Naive thymus-derived CD4-positive, alpha-beta T cell (primary cell): Measurements from ENCODE around the gene SAMM50. TPM values are rescaled to one million over a fixed set of nuclear protein-coding genes. Genes with fewer than 3 reads are reported as not detected.

ENCODE experiments used
- ATAC-seq: fragments of 150-1000 bp; cut with Tn5 transposase; 2 replicates; pipeline ENCODE4 v1.10.0; 2021; ENCODE audit warnings: mild to moderate bottlenecking, moderate library complexity
- CTCF ChIA-PET: fragments of 350-600 bp; sonication (Branson Sonifier 250); formaldehyde crosslinking; loops from one replicate; lab custom pipeline; 2021; ENCODE audit warnings: antibody characterized with exemption; lab: Charles Lee
- POLR2A ChIA-PET: fragments of 350-600 bp; sonication (Branson Sonifier 250); formaldehyde crosslinking; loops from one replicate; lab custom pipeline; 2021; ENCODE audit warnings: antibody characterized with exemption, inconsistent platforms; lab: Charles Lee
- DNase-seq, 9 donors: peaks; one replicate each; pipeline versions ENCODE4 v3.0.0 to v3.0.0-alpha.2; 2020 to 2022; ENCODE audit warnings: mixed read lengths in 1 of 9
- H3K27ac ChIP-seq: one replicate; pipeline ENCODE4 v1.7.0; 2013; ENCODE audit warnings: mild to moderate bottlenecking, low read depth, low read length, moderate library complexity
- H3K27me3 ChIP-seq, 2 donors: one replicate each; pipeline ENCODE4 v1.7.0; 2013; ENCODE audit warnings: low read length in 2 of 2, mild to moderate bottlenecking in 2 of 2, moderate library complexity in 2 of 2; ENCODE audit not compliant: control insufficient read depth in 2 of 2, insufficient read depth in 2 of 2
- H3K36me3 ChIP-seq, 3 experiments: 1 replicate in 2 of 3; 2 replicates in 1 of 3; pipeline ENCODE4 v1.7.0; 2013; ENCODE audit warnings: low read length in 3 of 3, mild to moderate bottlenecking in 3 of 3, moderate library complexity in 1 of 3; ENCODE audit not compliant: insufficient read depth in 3 of 3, control insufficient read depth in 2 of 3
- H3K4me1 ChIP-seq, 2 donors: one replicate each; pipeline ENCODE4 v1.7.0; 2013; ENCODE audit warnings: low read length in 2 of 2, mild to moderate bottlenecking in 2 of 2, moderate library complexity in 1 of 2; ENCODE audit not compliant: control insufficient read depth in 2 of 2, insufficient read depth in 2 of 2
- H3K4me3 ChIP-seq: 2 replicates; pipeline ENCODE4 v1.7.0; 2013; ENCODE audit warnings: mild to moderate bottlenecking, low read length
- H3K9me3 ChIP-seq, 3 experiments: 1 replicate in 2 of 3; 2 replicates in 1 of 3; pipeline ENCODE4 v1.7.0; 2013; ENCODE audit warnings: low read length in 3 of 3; ENCODE audit not compliant: control insufficient read depth in 2 of 3
- H3K27ac Mint-ChIP-seq, 9 donors: one replicate each; pipeline ENCODE4 v1.8.0; 2020 to 2022; ENCODE audit warnings: mixed read lengths in 9 of 9, mild to moderate bottlenecking in 8 of 9, moderate library complexity in 5 of 9, inconsistent platforms in 2 of 9
- H3K27me3 Mint-ChIP-seq, 5 donors: one replicate each; pipeline ENCODE4 v1.8.0; 2021 to 2022; ENCODE audit warnings: mixed read lengths in 5 of 5, mild to moderate bottlenecking in 1 of 5
- H3K36me3 Mint-ChIP-seq, 5 donors: one replicate each; pipeline ENCODE4 v1.8.0; 2020 to 2022; ENCODE audit warnings: mixed read lengths in 5 of 5, mild to moderate bottlenecking in 3 of 5, inconsistent platforms in 1 of 5
- H3K4me1 Mint-ChIP-seq, 7 donors: one replicate each; pipeline ENCODE4 v1.8.0; 2020 to 2022; ENCODE audit warnings: mixed read lengths in 7 of 7, mild to moderate bottlenecking in 3 of 7, inconsistent platforms in 1 of 7
- H3K4me3 Mint-ChIP-seq, 10 donors: one replicate each; pipeline ENCODE4 v1.8.0; 2020 to 2022; ENCODE audit warnings: mild to moderate bottlenecking in 10 of 10, mixed read lengths in 10 of 10, moderate library complexity in 6 of 10, inconsistent platforms in 2 of 10
- H3K9me3 Mint-ChIP-seq, 11 donors: one replicate each; pipeline ENCODE4 v1.8.0; 2020 to 2022; ENCODE audit warnings: mixed read lengths in 11 of 11, mild to moderate bottlenecking in 4 of 11, inconsistent platforms in 1 of 11, moderate library complexity in 1 of 11
- intact Hi-C, 2 donors: fragments of 100-400 bp; cut with micrococcal nuclease; formaldehyde crosslinking; loops; one replicate each; pipeline ENCODE4 v1.15.1; 2023
- polyA plus RNA-seq, 2 donors: library from polyadenylated mRNA; unstranded; fragments of 300-500 nt; fragmentation: Illumina TruSeq; gene quantifications; one replicate each; pipeline ENCODE4 v1.2.3, GENCODE V29; 2021
- total RNA-seq, 6 experiments: library from RNA in 5 of 6; stranded (reverse) in 5 of 6; gene quantifications; 1 replicate in 5 of 6; 2 replicates in 1 of 6; pipeline ENCODE4 v1.2.3 and lab custom pipeline; 2021 to 2026

SAMM50 gene
- total and polyA plus RNA-seq, 7 experiments from 2014 or later: 25.9 to 62.3 (median 36.2) TPM

DNA sequence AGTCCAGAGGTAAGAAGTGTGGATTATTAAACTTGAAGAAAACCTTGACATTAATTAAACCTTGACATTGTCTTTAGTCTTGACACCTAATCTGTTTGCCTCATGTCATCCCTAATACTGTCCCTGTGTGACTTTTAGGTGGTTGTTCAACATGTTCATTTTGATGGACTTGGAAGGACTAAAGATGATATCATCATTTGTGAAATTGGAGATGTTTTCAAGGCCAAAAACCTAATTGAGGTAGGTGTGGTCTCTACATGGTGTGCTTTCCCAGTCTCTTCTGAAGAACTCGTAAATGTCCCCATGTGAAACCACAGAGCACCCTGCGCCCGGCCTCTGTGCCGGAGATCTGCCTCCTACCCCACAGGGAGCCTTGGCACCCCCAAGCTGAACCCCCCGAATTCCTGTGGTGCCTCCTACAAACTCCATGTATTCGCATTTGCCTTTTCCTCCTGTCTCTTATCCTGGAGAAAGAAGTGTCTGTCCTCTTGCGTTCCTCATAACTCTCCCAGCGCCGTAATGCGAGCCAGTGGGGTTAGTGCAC lies 9.1 kb downstream of the SAMM50 start:
- peaks cover 0 to 21% (median 15%) of the 10 kb centered on the region in 7 donors for H3K4me1 Mint-ChIP-seq

DNA sequence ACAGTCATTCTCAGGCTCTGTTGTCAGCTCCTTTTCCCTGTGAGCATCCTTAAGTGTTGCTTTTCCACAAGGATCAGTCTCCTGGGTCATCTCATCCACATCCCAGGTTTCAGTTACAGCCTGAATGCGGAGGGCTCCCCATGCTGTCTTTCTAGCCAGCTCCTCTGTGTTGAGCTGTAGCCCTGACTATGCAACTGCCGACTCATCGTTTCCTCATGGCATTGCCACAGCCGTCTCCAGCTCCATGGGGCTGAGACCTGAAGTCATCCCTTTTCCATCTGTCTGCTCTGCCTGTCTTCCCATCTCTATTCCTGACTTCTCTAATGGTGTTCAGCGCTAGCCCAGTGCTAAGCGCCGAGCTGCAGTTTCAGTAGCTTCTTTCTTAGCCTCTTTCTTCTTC lies 11.8 kb downstream of the SAMM50 start:
- no peak overlapping the region for H3K4me3 ChIP-seq
- no peaks in the 10 kb centered on the region for H3K9me3 Mint-ChIP-seq
- H3K4me1 ChIP-seq: no peaks in the 10 kb centered on the region
- no peak overlapping the region for H3K27ac ChIP-seq
- H3K27me3 ChIP-seq: no peaks in the 10 kb centered on the region
- DNase-seq (no peak), ATAC-seq (no peak)
- ChIA-PET CTCF (no interaction called here), POLR2A (no interaction called here)
- intact Hi-C loops: no loop called here
- no peaks in the 10 kb centered on the region for H3K27me3 Mint-ChIP-seq
- peaks cover 13 to 55% (median 23%) of the 10 kb centered on the region in 5 donors for H3K36me3 Mint-ChIP-seq
- H3K36me3 ChIP-seq: peaks cover 30 to 82% (median 35%) of the 10 kb centered on the region in 3 experiments
- H3K27ac Mint-ChIP-seq: no peak overlapping the region
- H3K4me3 Mint-ChIP-seq: no peak overlapping the region
- H3K9me3 ChIP-seq: no peaks in the 10 kb centered on the region
- H3K4me1 Mint-ChIP-seq: peaks cover 0 to 8% (median 4%) of the 10 kb centered on the region in 7 donors

More for the DNA sequence above, 9.1 kb downstream of the SAMM50 start:
- intact Hi-C loops: no loop called here
- Mint-ChIP-seq H3K4me3 (no peak overlapping the region), H3K27ac (no peak overlapping the region), H3K36me3 (peaks cover 11 to 42% (median 21%) of the 10 kb centered on the region in 5 donors), H3K9me3 (no peaks in the 10 kb centered on the region), H3K27me3 (no peaks in the 10 kb centered on the region)
- ATAC-seq (no peak), DNase-seq (no peak)
- no peak overlapping the region for H3K4me3 ChIP-seq
- no peak overlapping the region for H3K27ac ChIP-seq
- no peaks in the 10 kb centered on the region for H3K9me3 ChIP-seq
- H3K36me3 ChIP-seq: peaks cover 22 to 60% (median 26%) of the 10 kb centered on the region in 3 experiments
- ChIA-PET POLR2A (no interaction called here), CTCF (no interaction called here)
- H3K27me3 ChIP-seq: no peaks in the 10 kb centered on the region
- no peaks in the 10 kb centered on the region for H3K4me1 ChIP-seq

DNA sequence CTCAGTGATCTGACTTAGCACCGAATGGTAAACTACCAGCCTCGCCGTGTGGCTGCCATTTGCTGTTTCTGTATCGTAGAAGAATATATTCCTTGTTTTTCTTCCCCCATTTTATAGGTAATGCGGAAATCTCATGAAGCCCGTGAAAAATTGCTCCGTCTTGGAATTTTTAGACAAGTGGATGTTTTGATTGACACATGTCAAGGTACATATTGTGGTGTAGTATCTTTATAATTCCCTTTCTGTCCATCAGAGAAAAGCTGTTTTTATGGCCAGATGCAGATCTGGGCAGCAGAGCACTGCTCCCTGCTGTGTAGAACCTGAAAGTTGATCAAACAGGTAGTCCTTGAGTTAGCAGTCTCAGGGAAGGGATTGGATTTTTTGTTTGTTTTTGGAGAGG lies 13.4 kb downstream of the SAMM50 start:
- Histone ChIP-seq H3K27ac (no peak overlapping the region), H3K4me3 (no peak overlapping the region), H3K36me3 (peaks cover 35 to 92% (median 44%) of the 10 kb centered on the region in 3 experiments), H3K9me3 (no peaks in the 10 kb centered on the region), H3K27me3 (no peaks in the 10 kb centered on the region), H3K4me1 (no peaks in the 10 kb centered on the region)
- ChIA-PET CTCF (no interaction called here), POLR2A (no interaction called here)
- H3K4me3 Mint-ChIP-seq: peak overlapping the region in 1 of 10 donors; percentile 51
- no peaks in the 10 kb centered on the region for H3K9me3 Mint-ChIP-seq
- intact Hi-C loops: no loop called here
- H3K27me3 Mint-ChIP-seq: no peaks in the 10 kb centered on the region
- no peak for DNase-seq
- H3K4me1 Mint-ChIP-seq: peaks cover 0 to 8% (median 4%) of the 10 kb centered on the region in 7 donors
- H3K36me3 Mint-ChIP-seq: peaks cover 13 to 65% (median 22%) of the 10 kb centered on the region in 5 donors
- no peak overlapping the region for H3K27ac Mint-ChIP-seq
- ATAC-seq: no peak

DNA sequence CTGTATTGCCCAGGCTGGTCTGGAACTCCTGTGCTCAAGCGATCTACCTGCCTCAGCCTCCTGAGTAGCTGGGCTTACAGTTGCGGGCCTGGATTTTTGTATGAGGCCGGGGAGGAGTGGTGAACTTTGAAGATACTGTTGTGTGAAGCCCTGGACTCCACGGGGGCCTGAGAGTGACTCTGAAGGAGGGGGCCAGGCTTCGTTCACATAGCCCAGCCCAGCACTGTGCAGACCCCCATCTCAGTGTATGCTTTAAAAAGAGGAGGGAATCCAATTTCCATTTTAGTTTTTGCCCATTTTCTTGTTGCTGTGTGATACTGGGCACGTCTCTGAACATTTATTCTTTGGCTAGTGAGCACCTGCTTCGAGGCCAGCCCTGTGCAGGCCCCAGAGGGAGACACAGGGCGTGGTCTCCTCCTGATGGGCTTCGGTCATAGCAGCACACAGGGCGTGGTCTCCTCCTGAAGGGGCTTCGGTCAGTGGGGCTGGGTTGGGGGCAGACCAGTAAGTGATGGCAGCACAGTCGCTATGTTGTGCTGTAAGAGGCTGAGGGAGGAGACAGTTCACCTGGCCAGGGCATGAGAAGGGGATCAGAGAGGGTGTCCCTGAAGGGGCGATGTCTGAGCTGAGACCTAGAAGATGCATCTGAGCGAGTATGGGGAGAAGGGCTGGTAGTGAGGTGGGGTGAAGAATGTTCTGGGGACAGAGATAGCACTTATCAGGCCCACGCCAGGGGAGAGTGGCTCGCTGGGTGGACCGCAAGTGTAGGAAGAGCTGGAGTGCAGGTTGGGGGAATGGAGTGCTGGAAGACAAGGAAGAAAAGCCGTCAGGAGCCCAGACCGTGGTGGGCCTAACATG lies 14.0 kb downstream of the SAMM50 start:
- no peaks in the 10 kb centered on the region for H3K27me3 Mint-ChIP-seq
- no peak for DNase-seq
- peaks cover 12 to 65% (median 22%) of the 10 kb centered on the region in 5 donors for H3K36me3 Mint-ChIP-seq
- H3K27ac Mint-ChIP-seq: peak overlapping the region in 2 of 9 donors; percentile 23 to 67
- H3K4me3 Mint-ChIP-seq: no peak overlapping the region
- no peak overlapping the region for H3K27ac ChIP-seq
- H3K27me3 ChIP-seq: no peaks in the 10 kb centered on the region
- H3K9me3 Mint-ChIP-seq: no peaks in the 10 kb centered on the region
- no peak for ATAC-seq
- no peaks in the 10 kb centered on the region for H3K9me3 ChIP-seq
- no peak overlapping the region for H3K4me3 ChIP-seq
- CTCF ChIA-PET: no interaction called here
- POLR2A ChIA-PET: no interaction called here
- no peaks in the 10 kb centered on the region for H3K4me1 ChIP-seq
- H3K36me3 ChIP-seq: peaks cover 38 to 94% (median 39%) of the 10 kb centered on the region in 3 experiments
- peaks cover 0 to 8% (median 4%) of the 10 kb centered on the region in 7 donors for H3K4me1 Mint-ChIP-seq
- intact Hi-C loops: no loop called here

- DNase-seq (no peak), ATAC-seq (no peak)
- CTCF ChIA-PET: no interaction called here
- Mint-ChIP-seq H3K4me1 (peaks cover 0 to 8% (median 4%) of the 10 kb centered on the region in 7 donors), H3K4me3 (no peak overlapping the region), H3K27me3 (no peaks in the 10 kb centered on the region), H3K9me3 (no peaks in the 10 kb centered on the region), H3K36me3 (peaks cover 8 to 58% (median 19%) of the 10 kb centered on the region in 5 donors), H3K27ac (no peak overlapping the region)
- no peaks in the 10 kb centered on the region for H3K4me1 ChIP-seq
- H3K27ac ChIP-seq: no peak overlapping the region
- peaks cover 32 to 94% (median 45%) of the 10 kb centered on the region in 3 experiments for H3K36me3 ChIP-seq
- H3K9me3 ChIP-seq: no peaks in the 10 kb centered on the region
- no peaks in the 10 kb centered on the region for H3K27me3 ChIP-seq
- POLR2A ChIA-PET: no interaction called here
- no peak overlapping the region for H3K4me3 ChIP-seq
- intact Hi-C loops: no loop called here
Observed at GRCh38 chr22:43969989-43970755, 14.9 kb downstream of the SAMM50 start.

DNA sequence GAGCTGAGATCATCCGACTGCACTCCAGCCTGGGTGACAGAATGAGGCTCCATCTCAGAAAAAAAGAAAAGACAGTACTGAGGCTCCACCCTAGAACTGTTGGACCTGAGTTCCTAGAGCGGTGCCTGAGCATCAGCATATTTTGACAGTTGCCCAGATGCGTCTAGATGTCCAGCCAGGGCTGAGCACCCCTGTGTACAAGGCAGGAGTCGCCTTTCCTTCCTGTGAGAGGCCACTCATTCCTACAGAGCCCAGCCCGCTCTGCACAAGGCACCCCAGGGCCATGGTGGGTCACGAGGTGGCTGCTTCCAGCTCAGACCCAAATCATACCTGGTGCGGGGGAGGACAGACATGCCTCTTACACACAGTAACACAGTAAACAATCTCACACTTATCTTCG lies 15.9 kb downstream of the SAMM50 start:
- Mint-ChIP-seq H3K4me3 (no peak overlapping the region), H3K27me3 (no peaks in the 10 kb centered on the region), H3K4me1 (peaks cover 0 to 8% (median 4%) of the 10 kb centered on the region in 7 donors), H3K9me3 (no peaks in the 10 kb centered on the region), H3K27ac (no peak overlapping the region), H3K36me3 (peaks cover 8 to 61% (median 23%) of the 10 kb centered on the region in 5 donors)
- no peaks in the 10 kb centered on the region for H3K4me1 ChIP-seq
- intact Hi-C loops: no loop called here
- POLR2A ChIA-PET: no interaction called here
- H3K36me3 ChIP-seq: peaks cover 32 to 94% (median 45%) of the 10 kb centered on the region in 3 experiments
- no peak overlapping the region for H3K4me3 ChIP-seq
- CTCF ChIA-PET: no interaction called here
- ATAC-seq (no peak), DNase-seq (no peak)
- no peaks in the 10 kb centered on the region for H3K27me3 ChIP-seq
- H3K9me3 ChIP-seq: no peaks in the 10 kb centered on the region
- H3K27ac ChIP-seq: no peak overlapping the region
